Measurements from ENCODE around the gene RGS7.
"Not testable (repeated sequence)": the region's sequence is repeated elsewhere in the genome, so short reads cannot be mapped to it uniquely, and the experiment has no call there.

RGS7 gene

DNA sequence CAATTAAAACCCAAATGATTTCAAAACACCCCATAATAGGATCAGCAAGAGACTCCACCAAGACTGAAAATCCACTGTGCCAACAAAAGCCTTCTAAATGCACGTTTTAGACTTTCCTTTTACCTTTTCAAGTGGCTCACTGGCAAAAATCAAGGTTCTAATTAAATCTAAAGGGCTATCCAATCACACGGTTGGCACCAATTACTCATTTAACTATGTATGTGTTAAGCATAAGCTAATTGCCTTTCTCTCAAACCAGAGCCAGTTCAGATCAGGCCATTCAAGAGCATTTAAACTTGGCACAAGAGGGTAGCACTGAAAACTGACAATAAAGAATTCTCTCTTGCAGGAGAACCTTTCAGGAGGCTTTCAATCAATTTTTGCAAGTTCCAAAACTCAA lies 139.5 kb downstream of the RGS7 start:
- DNase-seq (ENCODE audit: extremely low read depth in 1 of 2, low read depth in 1 of 2): no peak

DNA sequence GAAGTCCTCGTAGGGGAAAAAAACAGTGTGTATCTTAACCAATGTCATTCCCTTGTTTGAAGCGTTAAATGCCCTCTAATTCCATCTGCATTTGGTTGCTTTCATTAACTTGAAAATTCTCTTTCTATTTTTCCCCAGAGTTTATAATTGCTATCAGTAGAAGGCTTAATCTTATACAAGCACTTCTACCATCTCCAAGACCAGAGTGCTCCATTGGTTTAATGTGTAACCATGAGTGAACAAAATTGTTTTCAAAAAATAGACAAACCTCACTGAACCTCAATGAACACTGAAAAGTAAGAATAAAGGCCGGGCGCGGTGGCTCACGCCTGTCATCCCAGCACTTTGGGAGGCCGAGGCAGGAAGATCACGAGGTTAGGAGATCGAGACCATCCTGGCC lies 141.3 kb downstream of the RGS7 start:
- DNase-seq (ENCODE audit: extremely low read depth in 1 of 2, low read depth in 1 of 2): no peak

DNA sequence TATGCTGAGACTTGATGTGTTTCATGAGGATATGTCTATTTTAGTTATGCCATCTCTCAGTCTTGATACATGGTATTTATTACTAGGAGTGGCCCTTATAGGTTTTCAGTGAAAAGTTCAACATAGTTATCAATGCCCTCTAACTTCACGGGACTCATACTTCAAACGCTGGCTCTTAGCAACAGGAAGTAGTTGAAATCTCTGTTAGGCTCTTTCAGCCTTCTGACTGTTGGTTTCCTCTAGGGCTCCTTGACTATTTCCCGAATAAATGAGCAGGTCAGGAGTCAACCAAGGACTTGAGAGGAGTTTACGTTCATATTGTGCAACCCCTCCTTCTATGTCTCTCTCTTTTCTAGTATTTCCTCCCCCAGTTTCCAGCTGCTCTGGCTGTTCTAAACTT lies 141.8 kb downstream of the RGS7 start:
- DNase-seq (ENCODE audit: extremely low read depth in 1 of 2, low read depth in 1 of 2): no peak

DNA sequence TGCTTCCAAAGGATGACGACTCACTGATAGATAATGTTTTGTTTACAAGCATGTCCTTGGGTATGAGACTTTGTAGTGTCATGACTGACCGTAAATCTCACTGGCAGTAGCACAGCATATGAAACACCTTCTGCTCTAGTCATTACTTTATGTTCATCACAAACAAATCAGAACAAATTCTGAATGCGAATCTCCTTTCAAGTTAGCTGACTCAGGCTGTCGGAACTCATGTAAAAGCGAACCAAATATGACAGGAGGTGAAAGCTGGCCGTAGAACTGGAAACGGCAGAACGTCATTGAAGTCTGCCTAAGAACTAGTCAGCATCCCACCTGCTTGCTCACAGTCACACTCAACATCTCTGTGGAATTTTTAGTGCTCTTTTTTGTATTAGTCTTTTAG lies 143.9 kb downstream of the RGS7 start:
- no peak for DNase-seq (ENCODE audit: extremely low read depth in 1 of 2, low read depth in 1 of 2)

DNA sequence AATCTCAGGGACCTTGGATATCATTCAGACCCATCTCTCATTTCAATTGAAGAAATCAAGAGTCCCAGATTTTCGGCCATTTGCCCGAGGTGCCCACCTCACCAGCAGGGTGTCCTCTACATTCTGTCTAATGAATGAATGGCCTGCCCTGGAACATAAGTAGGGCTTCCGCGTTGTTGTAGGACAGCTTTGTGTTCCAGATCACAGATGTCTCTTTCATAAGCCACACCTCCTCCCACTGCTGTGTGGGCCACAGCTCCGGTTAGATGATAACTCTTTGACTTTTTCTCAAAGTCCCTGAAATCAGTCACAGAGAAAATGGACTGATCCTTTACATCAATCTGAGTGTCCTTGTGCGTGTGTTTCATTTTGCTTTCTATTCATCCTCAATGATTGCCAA lies 144.4 kb downstream of the RGS7 start:
- DNase-seq (ENCODE audit: extremely low read depth in 1 of 2, low read depth in 1 of 2): no peak

DNA sequence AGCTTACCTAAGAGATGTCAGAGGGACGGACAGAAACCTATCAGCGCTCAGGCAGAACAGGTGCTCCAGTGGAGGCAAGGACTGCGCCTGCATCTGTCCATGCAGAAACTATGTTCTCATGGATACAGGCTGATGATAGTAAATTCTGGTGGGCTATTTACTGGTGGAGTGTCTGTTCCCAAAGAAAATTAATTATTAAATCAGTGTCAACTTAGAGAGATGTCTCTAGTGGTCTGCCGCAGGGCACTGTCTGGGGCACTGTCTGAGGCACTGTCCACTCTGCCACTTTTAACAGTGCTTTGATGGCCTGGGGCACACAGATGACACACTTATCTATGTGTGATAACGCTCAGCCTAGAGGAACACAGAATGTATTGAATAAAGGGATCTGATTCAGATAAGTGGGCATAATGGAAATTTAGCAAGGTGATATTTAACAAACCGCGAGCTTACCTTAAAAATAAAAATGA lies 148.1 kb downstream of the RGS7 start:
- no peak for DNase-seq (ENCODE audit: extremely low read depth in 1 of 2, low read depth in 1 of 2)

DNA sequence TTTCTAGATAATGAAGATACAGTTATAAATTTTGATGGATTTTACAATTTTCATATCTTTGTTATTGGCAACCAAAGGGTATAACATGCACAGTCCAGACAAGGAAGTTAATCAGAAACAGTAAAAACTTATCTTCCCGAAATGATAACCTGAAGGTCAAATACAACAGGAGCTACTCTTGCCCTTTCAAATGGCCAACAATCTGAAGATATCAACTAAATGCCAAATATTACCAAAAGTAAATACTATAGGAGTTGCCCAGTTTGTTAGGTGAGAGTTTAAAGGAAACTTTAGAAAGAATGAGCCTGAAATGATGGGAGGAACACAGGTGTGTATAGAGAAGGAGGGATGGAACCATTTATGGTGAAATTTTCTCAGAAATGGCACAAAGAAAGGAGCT lies 153.2 kb downstream of the RGS7 start:
- DNase-seq (ENCODE audit: extremely low read depth in 1 of 2, low read depth in 1 of 2): no peak

DNA sequence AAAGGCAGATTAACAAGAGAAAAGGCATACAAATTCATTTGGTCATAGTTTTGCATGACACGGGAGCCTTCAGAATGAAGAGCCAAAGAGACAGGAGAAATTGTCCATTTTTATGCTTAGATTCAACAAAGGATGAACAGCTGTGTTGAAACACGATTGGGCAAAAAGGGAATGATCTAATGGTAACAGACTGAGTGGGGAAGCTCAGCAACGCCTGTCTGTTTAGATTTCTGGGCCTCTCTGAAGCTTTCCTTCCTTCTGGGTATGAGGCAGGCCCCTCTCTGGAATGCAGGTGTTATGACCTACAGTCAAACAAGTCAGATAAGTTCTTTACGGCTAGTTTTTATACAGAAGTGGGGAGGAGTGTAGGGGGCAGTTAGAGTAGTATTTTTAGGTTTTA lies 154.6 kb downstream of the RGS7 start:
- no peak for DNase-seq (ENCODE audit: extremely low read depth in 1 of 2, low read depth in 1 of 2)

DNA sequence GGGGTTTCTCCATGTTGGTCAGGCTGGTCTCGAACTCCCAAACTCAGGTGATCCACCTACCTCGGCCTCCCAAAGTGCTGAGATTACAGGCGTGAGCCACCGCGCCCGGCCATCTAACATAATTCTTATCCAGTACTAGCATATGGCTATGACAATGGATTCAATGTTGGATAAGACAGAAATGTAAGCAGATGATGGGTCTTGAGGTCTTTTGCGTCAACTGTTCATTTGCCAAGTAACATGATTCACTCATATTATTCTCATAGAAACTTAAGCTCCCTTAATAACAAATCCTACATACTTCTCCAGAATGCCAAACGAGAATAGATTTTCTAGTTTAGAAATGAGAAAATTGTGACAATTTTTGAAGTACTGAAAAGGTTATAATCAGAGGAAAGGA lies 170.3 kb downstream of the RGS7 start:
- no peak for DNase-seq (ENCODE audit: extremely low read depth in 1 of 2, low read depth in 1 of 2)

DNA sequence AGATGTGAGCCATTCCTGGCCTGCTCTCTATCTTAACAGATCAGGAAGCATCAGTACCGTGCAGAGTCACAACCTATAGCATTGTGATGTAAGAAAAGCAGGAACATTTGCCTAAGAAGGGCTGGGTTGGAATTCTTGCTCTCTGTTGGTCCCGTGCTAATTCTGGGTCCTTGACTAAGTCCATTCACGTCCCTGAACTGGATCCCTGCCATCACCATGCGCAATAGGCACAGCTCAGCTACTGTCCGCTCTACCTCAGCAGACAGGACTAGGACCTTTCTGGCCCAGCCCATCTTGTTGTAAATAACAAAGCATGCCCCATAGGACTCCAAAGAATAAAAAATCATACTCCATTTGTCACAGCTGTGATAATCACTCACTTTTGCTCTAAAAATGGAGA lies 175.0 kb downstream of the RGS7 start:
- DNase-seq (ENCODE audit: extremely low read depth in 1 of 2, low read depth in 1 of 2): no peak

DNA sequence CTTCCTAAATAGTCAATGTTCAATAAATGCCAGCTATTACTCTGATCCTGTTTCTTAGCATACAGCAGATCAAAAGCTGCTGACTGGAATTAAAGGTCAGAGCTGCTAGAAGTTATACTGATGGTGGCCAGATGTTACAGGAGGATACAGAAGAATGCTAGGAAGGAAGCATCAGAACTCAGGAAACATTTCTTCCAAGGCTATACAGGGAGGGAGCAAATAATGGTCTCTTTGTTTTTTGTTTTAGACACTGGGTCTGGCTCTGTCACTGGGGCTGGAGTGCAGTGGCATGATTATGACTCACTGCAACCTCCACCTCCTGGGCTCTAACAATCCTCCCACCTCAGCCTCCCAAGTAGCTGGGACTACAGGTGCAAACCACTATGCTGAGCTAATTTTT lies 175.5 kb downstream of the RGS7 start:
- no peak for DNase-seq (ENCODE audit: extremely low read depth in 1 of 2, low read depth in 1 of 2)

DNA sequence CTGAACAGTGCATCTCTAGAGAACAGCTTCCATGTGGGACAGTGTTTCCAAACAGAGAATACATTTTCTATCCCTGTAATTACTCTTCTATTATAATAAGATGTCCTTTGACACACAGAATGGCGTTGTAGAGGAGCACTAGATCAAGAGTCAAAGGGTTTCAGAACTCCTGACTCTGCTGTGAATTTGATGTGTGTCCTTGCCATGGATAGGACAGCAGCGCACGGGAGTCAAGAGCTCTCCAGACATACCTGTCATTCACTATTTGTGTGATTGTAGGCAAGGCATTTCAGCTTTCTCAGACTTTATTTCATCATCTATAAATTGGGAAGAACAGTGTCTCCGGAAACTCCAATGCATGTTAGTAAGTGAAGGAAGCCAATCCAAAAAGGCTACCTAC lies 176.4 kb downstream of the RGS7 start:
- DNase-seq (ENCODE audit: extremely low read depth in 1 of 2, low read depth in 1 of 2): no peak

DNA sequence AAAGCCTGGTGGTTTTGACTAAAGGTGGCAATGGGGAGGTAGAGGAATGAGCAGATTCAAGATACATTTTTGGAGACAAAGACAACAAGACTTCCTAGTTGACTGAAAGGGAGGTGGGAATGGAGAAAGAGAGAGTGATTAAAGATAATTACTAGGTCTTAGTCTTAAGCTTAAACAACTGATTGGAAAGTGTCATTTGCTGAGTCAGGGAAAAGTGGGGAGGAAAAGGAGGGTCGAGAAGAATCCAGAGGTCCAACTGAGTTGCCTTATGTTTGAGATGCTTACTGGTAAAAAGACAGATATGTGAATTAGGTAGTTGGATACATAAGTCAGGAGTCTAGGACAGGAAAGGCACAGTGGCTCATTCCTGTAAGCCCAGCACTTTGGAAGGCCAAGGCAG lies 179.3 kb downstream of the RGS7 start:
- no peak for DNase-seq (ENCODE audit: extremely low read depth in 1 of 2, low read depth in 1 of 2)

DNA sequence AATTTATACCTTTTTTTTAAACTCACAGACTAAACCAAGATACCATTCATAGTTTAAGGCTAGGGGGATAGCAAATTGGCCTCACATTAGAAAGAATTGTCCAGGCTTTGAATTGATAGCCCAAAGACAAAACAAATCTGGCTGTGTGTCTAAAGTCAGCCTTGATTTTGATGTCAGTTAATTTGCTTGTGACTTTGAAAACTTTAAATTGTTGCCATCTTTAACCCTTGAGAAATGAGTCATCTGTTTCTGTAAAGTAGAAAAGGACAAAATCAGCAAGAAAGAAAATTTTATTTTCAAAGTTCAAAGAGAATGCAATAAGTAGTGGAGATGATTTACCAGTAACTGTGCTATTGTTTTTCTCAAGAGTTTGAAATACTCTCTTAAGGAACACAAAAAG lies 184.5 kb downstream of the RGS7 start:
- no peak for DNase-seq (ENCODE audit: extremely low read depth in 1 of 2, low read depth in 1 of 2)

DNA sequence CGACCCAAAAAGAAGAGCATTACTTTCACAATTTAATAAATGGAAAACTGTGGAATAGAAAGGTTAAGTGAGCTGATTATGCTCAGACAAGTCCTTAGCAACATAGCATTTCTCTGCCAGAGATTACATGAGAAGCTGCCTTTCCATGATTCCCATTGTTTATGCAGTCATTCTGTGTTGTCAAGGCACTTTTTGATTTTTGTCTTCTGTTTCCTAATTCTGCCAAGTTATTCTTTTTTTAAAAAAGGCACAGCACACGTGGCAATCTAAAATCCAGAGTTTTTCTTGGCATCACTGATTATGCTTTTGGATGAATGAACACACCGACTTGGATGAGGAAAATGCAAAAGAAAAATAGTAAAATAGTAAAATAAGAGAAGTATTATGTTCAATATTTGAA lies 185.0 kb downstream of the RGS7 start:
- no peak for DNase-seq (ENCODE audit: extremely low read depth in 1 of 2, low read depth in 1 of 2)

DNA sequence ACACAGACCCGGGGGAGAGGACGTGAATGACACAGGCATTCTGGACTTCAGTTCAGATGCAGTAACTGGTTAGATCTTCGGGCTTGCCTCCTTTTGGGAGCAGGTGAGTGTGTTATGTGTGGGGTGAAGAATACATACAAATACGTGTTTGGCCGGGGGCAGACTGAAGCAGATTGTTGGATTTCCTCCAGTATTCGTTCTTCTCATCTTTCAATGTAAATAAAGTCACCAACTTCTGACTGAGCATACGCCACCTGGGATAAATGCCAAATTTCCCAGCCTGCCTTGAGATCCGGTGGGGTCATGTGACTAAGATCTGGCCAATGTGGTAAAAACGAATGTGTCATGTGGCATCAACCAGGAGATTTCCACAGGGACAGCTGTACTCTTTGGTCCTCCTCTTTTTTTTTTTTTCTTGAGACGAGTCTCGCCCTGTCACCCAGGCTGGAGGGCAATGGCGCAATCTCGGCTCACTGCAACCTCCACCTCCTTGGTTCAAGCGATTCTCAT lies 189.8 kb downstream of the RGS7 start:
- no peak for DNase-seq (ENCODE audit: extremely low read depth in 1 of 2, low read depth in 1 of 2)

DNA sequence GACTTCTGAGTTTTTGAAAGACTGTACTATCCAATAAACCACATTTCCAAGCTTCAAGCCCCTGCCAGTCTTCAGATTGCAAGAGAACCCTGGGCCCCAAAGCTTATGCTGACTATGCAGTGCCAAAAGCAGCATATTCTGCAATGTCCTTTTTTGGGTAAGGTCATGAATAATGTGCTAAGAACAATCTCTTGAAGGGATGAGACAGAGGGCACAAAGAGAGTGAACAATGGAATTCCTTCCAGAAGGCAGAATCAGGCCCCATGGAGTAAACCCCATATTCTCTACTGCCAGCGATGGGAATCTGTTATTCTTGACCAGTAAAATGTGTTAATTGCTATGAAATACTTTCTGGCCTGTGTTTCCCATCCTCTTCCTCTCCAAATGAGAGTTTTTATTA lies 190.4 kb downstream of the RGS7 start:
- no peak for DNase-seq (ENCODE audit: extremely low read depth in 1 of 2, low read depth in 1 of 2)

DNA sequence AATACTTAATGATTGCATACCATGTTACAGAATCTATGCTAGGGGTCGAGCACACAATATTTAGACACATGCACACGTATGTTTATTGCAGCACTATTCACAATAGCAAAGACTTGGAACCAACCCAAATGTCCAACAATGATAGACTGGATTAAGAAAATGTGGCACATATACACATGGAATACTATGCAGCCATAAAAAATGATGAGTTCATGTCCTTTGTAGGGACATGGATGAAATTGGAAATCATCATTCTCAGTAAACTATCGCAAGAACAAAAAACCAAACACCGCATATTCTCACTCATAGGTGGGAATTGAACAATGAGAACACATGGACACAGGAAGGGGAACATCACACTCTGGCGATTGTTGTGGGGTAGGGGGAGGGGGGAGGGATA lies 191.7 kb downstream of the RGS7 start:
- DNase-seq (ENCODE audit: extremely low read depth in 1 of 2, low read depth in 1 of 2): not testable (repeated sequence)

DNA sequence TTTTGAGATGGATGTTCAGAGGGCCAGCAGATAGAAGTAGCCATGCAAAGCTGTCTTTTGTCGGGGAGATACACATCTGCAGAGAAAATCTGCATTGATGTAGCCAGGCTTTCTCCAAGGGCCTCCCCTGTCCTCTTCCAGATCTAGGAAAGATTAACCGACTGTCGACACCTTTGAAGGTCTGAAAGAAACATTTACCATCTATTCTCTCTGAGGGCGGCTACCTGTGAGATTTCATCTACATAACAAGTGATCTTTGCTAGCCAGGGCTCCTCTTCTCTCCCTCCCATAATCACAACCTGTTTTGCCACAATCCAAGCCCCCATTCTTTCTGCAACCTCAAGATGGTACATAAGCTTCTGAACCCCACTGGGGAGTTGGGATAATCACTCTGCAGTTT lies 193.6 kb downstream of the RGS7 start:
- no peak for DNase-seq (ENCODE audit: extremely low read depth in 1 of 2, low read depth in 1 of 2)

DNA sequence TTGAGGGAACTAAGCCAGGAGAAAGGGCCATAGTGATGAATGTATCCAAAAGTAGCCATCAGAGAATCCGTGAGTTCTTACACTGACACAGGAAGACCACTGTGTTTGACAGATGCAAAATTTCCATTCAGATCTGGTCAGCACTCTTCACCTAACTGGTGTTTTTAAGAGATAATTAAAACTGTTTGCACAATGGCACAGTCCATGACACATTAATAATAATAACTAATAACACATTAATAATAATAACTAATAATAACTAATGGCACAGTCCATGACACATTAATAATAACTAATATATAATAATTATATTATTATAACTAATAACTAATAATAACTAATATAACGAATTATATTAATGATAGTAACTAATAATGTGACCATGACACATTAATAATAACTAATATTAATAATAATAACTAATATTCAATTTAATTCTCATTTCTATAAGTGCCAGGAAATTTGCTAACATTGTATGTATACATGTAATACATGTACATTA lies 195.8 kb downstream of the RGS7 start:
- DNase-seq (ENCODE audit: extremely low read depth in 1 of 2, low read depth in 1 of 2): no peak

DNA sequence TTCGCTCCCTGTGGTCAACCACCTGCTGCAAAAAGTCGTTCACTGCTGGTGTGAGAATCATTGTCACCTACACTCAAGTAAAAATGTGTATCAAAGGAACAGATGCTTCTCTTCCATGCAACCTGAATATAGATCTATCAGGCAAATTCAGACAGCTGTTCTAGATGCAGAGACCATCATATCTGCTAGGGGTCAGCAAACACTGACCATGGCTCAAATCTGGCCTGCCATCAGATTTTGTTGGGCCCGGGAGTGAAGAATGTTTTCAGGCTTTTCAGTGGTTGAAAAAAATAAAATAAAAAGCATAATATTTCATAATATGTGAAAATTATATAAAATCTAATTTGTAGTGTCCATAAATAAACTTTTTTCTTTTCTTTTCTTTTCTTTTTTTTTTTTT lies 199.6 kb downstream of the RGS7 start:
- no peak for DNase-seq (ENCODE audit: extremely low read depth in 1 of 2, low read depth in 1 of 2)

DNA sequence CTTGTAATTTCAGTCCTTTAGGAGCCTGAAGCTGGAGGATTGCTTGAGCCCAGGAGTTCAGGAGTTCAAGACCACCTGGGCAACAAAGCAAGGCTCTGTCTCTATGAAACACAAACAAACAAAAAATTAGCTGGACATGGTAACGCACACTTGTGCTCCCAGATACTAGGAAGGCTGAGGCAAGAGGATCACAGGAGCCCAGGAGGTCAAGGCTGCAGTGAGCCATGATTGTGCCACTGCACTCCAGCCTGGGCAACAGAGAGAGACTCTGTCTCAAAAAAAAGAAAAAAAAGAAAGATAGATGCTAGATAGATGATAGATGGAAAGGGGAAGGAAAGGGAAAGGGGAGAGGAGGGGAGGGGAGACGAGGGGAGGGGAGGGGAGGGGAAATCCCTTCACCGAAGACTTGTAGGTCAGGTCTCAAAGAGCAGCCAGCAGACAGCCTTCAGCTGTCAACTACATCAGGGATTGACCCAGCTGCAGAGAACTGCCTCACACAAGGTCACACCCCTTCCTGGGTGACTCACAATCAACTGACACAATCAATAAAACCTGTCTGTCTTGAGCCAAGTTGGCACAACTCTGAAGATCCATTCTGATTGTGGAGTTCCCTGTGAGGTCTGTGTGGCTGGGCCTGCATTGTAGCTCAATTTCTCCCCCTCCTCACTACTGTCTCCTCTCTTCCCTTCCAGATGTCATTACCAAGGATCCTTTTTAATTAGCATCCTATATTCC lies 200.6 kb downstream of the RGS7 start:
- no peak for DNase-seq (ENCODE audit: extremely low read depth in 1 of 2, low read depth in 1 of 2)

DNA sequence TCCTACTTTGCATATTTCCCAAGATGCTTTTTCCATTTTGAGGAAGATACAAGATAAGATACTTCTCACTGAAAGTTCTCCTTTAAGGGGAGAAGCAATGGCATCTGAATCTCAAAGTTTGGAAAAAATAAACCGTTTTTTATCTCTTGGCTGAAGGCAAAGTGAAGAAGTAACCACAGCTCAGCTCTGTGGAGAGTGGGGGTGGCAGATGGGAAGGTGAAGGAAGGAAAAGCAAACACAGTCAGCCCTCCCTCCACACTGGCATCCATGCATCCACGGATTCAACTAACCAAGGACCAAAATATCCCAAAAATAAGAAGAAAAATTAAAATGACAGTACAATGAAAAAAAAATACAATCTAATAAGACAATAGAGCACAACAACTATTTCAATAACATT lies 211.1 kb downstream of the RGS7 start:
- no peak for DNase-seq (ENCODE audit: extremely low read depth in 1 of 2, low read depth in 1 of 2)
